NOMO-1 treated with DMSO at 0.1 percent for 48 hours (cell line): ENCODE data around the gene FARP1.
A peak's percentile ranks its signal among the peaks of the same experiment; 100 is the strongest.

Source experiments
- DNase-seq: peaks from one replicate; lab custom pipeline; 2025; ENCODE audit not compliant: unreplicated experiment; lab: John Stamatoyannopoulos, UW

The FARP1 gene

DNA sequence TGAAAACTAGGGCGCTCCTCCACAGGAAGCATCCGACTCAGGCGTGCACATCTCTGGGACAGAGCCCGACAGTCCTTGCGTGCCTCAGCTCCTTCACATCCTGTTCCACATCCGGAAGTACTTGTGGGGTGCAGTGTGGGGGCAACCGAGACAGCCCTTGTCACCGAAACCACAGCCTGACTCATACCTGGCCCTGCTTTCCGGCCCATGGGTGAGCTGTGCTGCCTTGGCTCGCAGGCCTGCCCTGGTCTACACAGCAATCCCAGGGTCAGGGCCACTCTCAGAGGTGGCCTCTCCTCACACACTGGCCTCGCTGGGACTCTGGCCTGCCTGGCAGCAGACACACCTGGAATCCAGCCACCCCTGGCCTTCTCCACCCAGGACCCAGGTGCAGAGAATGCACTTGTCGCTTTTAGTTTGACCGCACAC is 333.7 kb downstream of the FARP1 start:
- DNase-seq, result peak; percentile 86

DNA sequence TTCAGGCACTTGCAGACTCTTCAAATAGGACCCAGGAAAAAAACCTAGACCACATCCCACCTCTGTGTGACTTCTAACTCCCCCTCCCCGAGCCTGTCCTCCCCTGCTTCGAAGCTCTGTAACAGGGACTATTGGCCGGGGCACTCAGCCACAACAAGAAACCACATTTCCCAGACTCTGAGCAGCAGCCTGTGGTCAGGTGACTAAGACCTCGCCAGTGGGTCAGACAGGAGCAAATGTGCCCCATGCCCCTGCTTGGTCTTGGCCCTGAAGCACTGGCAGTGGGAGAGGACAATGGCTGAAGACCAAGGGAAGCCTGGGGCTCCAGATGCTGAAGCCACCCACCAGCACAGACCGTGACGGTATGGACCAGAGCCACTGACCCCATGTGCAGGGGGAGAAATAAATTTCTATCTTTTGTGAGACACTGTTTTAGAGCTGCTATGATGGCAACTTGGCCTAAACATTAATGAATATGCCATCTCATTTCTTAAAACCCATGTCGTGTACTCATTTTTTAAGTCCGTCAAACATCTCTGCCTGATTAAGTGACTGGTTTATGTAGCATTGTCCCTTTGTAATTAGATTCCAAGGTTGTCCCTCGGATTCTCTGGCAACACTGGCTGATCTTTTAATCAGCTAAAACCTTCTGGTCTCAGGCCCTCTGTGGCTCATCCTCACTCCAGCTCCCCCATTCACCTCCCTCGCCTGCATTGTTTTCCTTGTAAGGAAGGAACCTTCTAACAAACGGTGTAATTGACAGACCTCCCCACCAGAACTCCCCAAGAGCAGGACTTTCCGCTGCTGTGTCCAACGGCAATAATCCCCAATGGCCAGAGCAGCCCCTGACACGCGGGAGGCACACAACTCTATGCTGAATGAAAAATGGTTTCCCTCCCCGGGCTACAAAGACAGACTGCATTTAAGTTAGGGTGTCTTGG is 335.6 kb downstream of the FARP1 start:
- DNase-seq, result no peak

DNA sequence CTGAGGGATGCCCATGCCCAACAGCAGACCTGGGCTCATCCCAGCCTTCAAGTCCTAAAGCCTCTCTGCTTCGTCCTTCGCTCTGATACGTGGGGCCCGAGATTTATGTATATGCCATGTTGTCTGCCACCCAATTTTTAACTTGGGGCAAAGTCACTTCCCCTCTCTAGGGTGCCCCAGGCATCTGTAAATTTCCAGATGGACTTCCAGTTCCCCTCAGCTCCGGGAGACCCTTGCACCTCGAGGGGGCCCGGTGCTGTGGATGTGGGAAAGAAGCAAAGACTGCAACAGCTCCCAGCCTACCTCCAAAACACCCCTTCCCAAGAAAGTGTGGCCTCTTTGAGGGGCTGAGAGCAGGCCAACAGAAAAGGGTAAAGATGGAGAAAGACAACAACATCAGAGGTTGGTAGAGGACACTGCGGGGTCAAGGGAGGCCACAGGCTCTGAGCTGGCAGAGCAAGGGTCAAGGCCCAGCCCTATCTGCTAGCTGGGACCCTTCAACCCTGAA is 336.7 kb downstream of the FARP1 start:
- DNase-seq, result no peak

DNA sequence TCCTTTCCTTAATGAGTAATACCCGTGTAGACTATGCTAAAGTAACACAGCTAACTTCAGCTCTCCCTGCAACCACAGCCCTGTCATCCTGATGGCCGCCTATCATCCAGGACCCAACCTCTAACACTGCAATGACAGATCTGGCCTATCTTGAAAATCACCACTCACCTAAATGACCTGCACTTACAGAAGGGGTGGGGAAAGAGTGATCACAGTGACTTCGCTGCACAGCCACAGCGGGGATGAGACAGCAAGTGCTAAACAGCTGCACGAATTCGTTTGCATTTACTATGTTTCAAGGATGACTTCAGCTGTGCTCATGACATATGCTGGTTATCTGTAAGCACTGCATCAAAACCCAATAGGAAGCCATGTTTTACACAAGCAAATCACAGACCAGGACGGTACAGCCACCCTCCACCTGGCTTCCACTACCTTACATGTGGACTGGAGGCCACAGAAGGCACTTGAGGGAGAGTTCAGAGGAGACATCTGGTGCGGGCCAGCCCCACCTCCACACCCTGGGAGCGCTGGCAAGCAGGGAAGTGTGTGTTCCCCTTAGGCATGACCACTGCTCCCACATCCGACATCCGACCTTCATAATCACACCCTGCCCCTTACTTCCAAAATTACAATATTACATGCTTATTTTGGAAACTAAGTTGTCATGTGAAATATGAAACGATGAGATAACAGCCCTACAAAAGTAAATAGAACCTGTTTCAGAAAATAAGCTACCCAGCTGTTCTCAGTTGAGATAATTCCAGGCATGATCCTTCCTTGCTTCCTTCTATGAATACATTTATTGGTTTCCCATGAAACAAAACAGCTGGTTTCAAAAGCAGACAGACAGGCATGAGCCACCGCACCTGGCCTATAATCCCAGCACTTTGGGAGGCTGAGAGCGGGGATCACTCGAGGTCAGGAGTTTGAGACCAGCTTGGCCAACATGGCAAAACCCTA is 338.3 kb downstream of the FARP1 start:
- no peak for DNase-seq

DNA sequence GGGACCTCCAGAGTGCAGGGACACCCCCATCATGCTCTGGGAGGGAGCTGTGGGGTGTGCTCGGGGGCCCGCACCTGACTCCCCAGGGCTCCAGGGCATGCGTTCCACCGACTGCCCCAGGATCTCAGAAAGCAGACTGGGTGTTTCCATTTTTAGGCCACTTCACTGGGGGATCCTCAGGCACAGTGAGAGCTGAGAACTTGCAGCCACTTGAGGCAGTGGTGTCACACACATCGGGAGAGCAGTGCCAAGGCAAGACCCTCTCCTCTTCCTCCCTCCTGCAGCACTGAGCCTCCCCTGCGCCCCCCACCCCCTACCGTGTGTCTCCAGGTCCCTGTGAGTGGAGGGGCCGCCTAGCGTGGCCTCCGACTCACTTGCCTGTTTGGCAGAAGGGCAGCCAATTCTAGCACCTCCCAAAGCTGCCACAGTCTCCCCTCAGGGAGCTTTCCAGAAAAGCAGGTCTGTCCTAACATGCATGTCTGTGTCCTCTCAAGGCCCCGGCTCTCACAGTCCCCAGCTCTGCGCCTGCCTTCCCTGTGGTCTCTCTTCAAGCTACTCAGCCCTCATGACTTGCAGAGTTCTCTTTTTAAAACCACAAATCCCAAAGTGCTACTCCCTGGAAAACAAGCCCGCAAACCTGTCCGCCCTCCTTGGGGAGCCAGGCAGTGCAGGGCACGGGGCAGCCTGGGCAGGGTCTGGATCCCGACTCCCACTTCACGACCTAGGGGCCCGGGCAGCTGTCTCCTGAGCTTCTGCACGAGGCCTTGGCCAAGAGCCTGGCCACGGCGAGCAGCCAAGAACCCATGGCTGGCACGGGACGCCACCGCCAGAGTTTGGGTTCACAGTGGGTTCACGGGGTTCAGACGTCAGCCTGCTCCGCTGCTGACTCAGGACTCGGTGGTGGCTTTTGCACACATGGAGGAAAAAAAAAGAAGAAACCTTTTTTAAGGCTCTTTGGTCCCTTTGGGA is 339.9 kb downstream of the FARP1 start:
- no peak for DNase-seq

DNA sequence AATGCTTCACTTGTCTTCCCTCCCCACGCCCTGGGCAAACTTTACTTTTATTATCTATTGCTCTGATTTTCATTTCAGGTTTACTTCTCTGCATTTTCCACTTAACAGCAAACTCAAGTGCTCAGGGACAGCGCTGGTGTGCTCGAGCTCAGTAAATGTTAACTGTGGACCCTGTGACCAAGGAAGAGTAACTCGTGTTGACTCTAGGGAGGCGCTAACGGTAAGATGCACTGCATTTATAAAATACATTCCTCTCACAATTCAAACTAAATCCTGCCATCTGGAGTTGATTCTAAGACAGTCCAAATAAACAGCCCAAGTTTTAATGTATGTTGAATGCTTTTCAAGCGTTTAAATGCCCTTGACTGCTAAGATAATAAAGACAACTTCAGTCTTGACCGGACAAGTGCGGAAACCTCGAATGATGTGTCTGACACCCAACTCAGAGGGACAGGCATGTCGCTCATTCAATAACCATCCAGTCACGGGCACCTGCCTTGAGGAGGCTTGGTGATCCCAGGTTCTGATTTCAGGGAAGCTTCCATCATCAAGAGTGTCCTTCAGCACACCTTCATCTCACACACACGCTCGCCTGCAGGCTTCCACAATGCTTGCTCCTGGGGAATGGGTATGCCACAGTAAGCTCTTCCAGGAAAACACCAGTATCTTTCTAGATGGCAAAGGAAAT is 340.9 kb downstream of the FARP1 start:
- no peak for DNase-seq

DNA sequence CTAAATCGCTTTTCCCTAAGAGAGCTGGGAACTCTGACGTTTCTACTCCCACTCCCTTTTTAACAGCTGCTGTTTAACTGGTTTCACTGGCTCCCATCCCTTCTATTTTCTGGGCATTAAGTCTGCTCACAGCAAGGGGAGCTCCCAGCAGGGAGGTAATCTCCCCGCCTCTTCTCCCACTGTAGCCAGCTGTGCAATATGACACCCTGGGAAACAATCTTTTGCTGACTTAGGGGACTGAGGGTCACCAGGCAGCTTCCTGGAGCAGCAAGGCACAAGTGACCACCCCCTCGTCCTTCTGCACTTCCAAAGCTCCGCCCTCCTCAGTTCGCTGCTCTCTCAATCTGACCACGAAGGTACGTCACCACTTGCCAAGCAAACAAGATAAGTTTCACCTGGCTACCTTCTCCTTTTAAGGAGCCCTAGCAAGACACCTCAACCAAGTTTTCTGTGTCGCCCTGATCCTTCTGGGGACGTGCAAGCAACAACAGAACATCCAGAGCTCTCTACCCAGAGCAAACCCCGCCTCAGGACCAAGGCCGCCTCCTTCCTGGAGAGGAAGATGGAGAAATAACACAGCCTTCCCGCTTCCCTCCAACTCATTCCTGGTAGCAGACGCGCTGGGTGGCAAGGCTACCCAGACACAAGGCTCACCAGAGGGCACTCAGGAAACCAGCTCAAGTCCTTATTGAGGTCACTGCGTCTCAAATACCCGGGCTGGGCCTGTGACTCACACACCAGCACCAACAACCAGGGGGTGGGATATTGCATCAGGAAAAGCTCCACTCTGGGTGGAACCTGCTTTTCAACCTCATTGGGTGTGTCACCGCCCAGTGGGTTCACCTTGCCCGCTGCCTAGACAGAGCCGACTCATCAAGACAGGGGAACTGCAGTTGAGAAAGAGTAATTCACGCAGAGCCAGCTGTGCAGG is 341.7 kb downstream of the FARP1 start:
- DNase-seq, result peak; percentile 91

DNA sequence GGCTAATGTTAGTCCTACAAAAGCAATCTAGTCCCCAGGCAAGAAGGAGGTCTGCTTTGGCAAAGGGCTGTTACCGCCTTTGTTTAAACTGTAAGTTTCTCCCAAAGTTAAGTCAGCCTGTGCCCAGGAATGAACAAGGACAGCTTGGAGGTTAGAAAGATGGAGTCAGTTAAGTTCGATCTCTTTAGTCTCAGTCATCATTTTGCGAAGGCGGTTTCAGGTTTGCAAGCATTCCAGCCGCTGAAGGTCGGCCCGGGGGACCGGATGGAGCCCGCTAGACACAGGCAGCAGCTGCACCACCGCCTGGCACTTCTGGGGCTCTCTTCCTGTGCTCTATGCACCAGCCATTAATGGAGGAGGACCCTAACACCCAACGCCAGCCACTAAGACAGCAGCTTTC is 342.7 kb downstream of the FARP1 start:
- DNase-seq, result no peak

DNA sequence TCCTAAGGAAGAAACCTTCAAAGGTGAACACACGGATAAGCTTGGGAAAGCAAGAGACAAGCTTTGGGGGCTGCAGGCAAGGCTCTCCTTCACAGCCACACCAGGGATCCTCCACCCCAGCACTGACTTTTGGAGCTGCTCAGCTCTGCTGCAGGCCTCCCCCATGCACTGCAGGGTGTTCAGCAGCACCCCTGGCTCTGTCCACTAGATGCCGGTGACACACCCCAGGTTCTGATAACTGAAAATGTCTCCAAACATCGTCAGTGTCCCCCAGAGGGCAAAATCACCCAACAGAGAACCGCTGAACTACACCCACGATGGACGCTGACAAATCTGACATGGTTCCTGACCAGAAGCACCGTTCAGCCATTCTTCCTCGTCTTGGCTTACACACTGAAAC is 343.5 kb downstream of the FARP1 start:
- no peak for DNase-seq

DNA sequence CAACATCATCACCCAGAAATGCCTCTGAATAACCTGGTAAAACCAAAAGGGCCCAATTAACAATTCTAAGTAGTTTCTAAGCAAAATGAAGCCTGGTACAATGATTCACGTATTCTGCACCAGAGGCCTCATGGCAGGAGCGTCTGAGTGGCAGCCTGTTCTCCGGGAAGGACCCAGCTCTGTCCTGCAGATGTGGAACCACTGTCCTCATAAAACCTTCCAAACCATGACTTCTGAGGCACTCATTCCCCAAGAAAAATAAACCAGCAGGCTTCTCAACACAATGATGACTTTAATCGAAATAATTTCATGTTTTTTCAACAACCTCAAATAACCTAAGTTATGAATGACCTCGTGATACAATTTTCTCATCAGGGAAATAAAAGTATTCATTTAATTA is 344.1 kb downstream of the FARP1 start:
- no peak for DNase-seq

DNA sequence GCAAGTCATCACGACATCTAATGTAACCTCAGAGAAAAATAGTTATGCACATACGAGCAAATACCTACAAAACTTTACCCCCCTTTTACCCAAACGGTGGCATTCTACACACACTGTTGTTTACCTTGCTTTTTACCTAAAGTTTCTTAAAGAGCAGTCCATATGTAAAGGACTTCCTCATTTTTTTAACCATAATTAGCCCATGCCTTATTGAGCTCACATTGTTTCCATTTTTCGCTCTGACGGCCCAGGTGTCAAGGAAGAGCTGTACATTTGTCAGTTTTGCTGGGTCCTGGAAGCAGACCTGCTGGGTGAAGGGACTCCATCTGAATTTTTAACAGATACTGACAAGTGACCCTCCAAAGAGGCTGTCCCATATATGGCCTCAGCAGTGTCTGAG is 344.6 kb downstream of the FARP1 start:
- DNase-seq, result peak; percentile 43

DNA sequence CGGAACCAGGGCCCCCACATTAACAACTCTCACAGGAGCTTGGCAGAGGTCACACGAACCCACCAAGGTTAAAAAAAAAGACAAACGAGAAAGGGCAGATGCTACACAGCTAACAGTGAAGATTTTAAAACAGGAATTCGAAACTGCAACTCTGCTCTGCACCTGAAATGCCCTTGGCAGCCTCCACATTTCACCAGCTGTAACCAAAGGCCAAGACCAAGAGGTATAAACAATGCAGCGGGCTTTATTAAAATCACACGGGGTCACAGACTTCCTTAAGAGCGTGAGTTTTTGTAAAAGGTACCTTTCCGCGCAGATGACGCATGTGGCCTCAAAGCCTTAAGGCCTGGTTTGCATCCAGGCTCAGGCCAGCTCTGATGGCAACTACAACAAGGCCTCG is 345.8 kb downstream of the FARP1 start:
- DNase-seq, result no peak

DNA sequence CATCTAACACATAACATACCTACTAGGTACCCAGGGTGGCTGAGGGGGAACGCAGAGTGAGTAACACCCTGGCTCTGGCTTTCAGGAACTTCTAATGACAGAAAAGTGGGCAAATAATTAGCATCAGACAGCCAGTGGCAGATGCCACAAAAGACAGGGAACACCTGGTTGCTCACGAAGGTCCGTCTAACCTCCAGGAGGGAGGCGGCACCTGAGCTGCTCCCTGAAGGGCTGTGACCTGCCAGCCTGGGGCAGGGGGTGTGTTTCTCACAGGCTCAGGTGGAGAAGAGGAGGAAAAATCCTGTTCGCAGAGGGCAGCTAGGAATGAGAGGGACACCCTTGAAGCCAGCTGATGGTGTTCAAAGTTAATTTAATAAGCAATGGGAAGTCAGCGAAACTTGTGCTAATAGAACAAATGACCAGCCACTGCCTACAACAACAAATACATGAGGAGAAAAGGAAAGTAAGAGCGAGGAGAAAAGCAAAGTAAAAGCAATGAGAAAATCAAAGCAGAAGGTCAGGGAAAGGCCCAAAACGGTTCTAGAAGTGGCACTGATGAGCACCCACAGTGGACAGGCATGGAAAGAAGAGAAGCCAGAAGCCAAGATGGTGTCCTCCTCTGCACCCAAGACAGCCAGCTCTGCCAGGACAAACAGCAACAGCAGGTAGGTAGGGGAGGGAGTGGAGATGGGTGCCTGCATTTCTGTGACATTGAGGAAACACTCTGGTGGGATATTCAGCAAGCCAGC is 346.7 kb downstream of the FARP1 start:
- DNase-seq, result no peak

DNA sequence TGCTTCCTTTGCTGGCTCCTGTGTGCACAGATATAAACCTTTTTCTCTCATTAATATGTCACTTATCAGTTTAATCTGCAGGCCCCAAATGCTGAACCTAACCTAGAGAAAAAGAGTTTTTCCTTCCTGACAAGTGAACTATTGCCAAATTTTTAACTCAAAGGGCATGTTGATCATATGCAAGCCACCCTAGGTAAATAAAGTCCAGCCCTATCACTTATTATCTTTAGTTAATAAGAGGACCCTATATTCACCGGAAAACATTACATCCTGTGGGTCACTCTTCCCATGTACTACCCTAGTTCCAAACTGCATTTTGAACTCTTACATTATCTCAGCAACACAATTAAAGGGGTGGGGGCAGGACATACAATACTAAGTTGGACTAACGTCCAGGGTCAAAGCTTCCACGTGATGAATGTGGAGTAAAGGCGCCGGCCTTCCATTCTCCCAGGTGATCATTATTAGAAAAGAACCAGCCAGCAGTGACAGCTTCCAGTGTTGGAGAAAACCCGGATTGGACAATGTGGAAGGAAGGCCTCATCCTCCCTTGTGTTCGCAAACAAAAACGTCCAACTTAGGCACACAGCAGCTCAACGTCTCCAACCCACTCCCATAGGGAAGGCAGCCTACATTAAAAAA is 347.4 kb downstream of the FARP1 start:
- DNase-seq, result no peak

DNA sequence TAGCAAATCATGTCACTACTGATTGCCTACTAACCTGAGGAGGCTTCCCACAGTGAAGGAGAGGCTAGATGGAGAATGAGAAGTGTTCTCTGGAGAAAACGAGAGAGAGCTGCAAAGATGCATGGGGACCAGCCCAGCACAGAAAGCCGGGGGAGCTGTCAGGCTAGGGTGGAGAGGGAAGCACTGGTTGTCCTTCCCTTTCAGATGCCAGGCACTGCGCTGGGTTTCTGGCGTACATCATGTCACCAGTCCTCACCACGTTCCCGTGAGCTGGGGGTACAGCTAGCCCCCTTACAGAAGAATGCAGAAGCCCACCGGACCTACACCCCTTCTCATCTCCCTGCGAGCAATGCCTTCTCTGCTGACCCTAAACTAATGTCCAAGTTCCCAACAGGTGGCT is 348.0 kb downstream of the FARP1 start:
- no peak for DNase-seq

DNA sequence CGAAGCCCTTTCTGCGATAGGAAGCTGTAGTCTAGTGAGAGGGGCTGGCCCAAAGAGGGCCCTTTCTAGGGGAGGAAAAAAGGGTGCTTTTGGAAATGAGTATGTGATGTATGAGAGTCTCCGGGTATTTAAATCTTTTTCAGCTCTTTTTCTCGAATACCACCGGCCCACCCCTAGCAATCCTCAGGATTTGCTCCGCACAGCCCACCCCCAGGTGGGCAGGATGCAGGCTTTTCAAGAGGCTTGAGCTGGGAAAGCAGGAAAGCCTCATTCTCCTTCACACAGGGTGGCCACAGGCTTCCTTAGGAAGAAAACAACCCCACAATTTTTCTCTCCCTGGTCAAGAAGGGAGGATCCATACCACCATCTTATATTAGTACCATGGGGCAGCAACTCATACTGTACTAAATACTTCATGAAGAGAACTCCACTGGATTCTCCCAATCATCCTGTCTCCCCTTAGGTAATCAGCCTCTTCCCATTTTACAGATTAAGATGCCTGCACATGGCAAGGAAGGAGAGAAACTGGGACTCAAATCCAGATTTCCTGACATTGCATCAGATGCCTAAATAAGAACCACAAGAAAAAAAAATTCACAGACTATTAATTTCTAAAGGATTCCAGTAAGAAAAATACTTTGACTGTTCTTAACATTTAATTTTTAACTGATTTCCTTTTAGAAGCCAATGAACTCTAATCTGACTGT is 349.6 kb downstream of the FARP1 start:
- DNase-seq, result no peak
